Panc1 (cell line): ENCODE data around the gene ALPL.

Source experiments
- CTCF ChIP-seq: fragments of 450-650 bp; IDR thresholded peaks from 2 replicates; pipeline ENCODE4 v1.5.1; 2017; ENCODE audit warnings: mild to moderate bottlenecking
- POLR2AphosphoS5 ChIP-seq: IDR thresholded peaks from 2 replicates; pipeline ENCODE4 v1.6.1; 2012; ENCODE audit warnings: mild to moderate bottlenecking, low read depth, low read length, moderate library complexity
- REST ChIP-seq, 2 experiments: IDR thresholded peaks; 2 replicates each; pipeline ENCODE4 v1.6.1; 2011 to 2012; ENCODE audit warnings: low read depth in 2 of 2, control low read depth in 1 of 2, low read length in 1 of 2, mild to moderate bottlenecking in 1 of 2, moderate library complexity in 1 of 2; ENCODE audit not compliant: insufficient read depth in 1 of 2

- no peak for TF ChIP-seq REST (IDR thresholded peaks at IDR 0.05; ENCODE audit: insufficient read depth in 1 of 2, low read depth in 2 of 2, low read length in 1 of 2)
- no peak for TF ChIP-seq CTCF
- no peak for TF ChIP-seq POLR2AphosphoS5
Observed at GRCh38 chr1:21620011-21620410, 110.8 kb downstream of the ALPL start.
